HuH-7 (cell line): ENCODE data around the gene CSPG4.

ENCODE experiments used
- DNase-seq: peaks from one replicate; pipeline ENCODE4 v3.0.0; 2011; ENCODE audit warnings: low spot score

Gene CSPG4

GRCh38 chr15:75669191-75669878 is 43.3 kb downstream of the CSPG4 start:
- DNase-seq = no peak

GRCh38 chr15:75666823-75667501 is 45.7 kb downstream of the CSPG4 start:
- no peak for DNase-seq

GRCh38 chr15:75663931-75664421 is 48.7 kb downstream of the CSPG4 start:
- DNase-seq = peak; percentile 69

GRCh38 chr15:75662823-75663519 is 49.7 kb downstream of the CSPG4 start:
- no peak for DNase-seq

- no peak for DNase-seq
Measured at GRCh38 chr15:75661756-75662140, 50.9 kb downstream of the CSPG4 start.

GRCh38 chr15:75661100-75661755 is 51.4 kb downstream of the CSPG4 start:
- DNase-seq = no peak

GRCh38 chr15:75659928-75660645 is 52.6 kb downstream of the CSPG4 start:
- DNase-seq = no peak

- no peak for DNase-seq
Measured at GRCh38 chr15:75659141-75659771, 53.4 kb downstream of the CSPG4 start.

GRCh38 chr15:75656813-75657212 is 55.8 kb downstream of the CSPG4 start:
- DNase-seq = no peak

- no peak for DNase-seq
Measured at GRCh38 chr15:75656331-75656730, 56.3 kb downstream of the CSPG4 start.

- no peak for DNase-seq
Measured at GRCh38 chr15:75655931-75656330, 56.7 kb downstream of the CSPG4 start.

- no peak for DNase-seq
Measured at GRCh38 chr15:75654201-75654907, 58.3 kb downstream of the CSPG4 start.

- DNase-seq = no peak
Measured at GRCh38 chr15:75653347-75653913, 59.2 kb downstream of the CSPG4 start.

GRCh38 chr15:75651810-75652543 is 60.7 kb downstream of the CSPG4 start:
- no peak for DNase-seq

GRCh38 chr15:75650908-75651809 is 61.5 kb downstream of the CSPG4 start:
- DNase-seq = no peak

GRCh38 chr15:75649848-75650247 is 62.8 kb downstream of the CSPG4 start:
- DNase-seq = no peak

- no peak for DNase-seq
Measured at GRCh38 chr15:75649045-75649761, 63.4 kb downstream of the CSPG4 start.
